T-helper 17 cell (primary cell): ENCODE results near the gene RAB6A. TPM values are rescaled to one million over a fixed set of nuclear protein-coding genes. Genes with fewer than 3 reads are reported as not detected.
A peak's percentile ranks its signal among the peaks of the same experiment; 100 is the strongest.

Experiments
- ATAC-seq: fragments of 150-1000 bp; cut with Tn5 transposase; 2 replicates; pipeline ENCODE4 v1.10.0; 2021; ENCODE audit warnings: mild to moderate bottlenecking, moderate library complexity
- DNase-seq, 3 donors: peaks; one replicate each; pipeline versions ENCODE4 v3.0.0 to v3.0.0-alpha.2; 2020 to 2021
- H3K9me3 ChIP-seq: one replicate; pipeline ENCODE4 v1.7.0; 2013; ENCODE audit warnings: low read length, mild to moderate bottlenecking; ENCODE audit not compliant: control insufficient read depth, poor library complexity, severe bottlenecking
- H3K27ac Mint-ChIP-seq: one replicate; pipeline ENCODE4 v1.8.0; 2022; ENCODE audit warnings: mild to moderate bottlenecking, moderate library complexity, mixed read lengths
- H3K27me3 Mint-ChIP-seq: one replicate; pipeline ENCODE4 v1.8.0; 2022; ENCODE audit warnings: mixed read lengths
- H3K36me3 Mint-ChIP-seq: one replicate; pipeline ENCODE4 v1.8.0; 2022; ENCODE audit warnings: low read depth, mixed read lengths
- H3K4me1 Mint-ChIP-seq: one replicate; pipeline ENCODE4 v1.8.0; 2022; ENCODE audit warnings: mild to moderate bottlenecking, mixed read lengths
- H3K4me3 Mint-ChIP-seq: one replicate; pipeline ENCODE4 v1.8.0; 2022; ENCODE audit warnings: mild to moderate bottlenecking, moderate library complexity, mixed read lengths
- total RNA-seq, 4 donors: library from RNA in 2 of 4; stranded (reverse) in 2 of 4; gene quantifications; one replicate each; pipeline ENCODE4 v1.2.3 and lab custom pipeline; 2022 to 2026

Gene RAB6A
- total RNA-seq, 2 donors from 2014 or later = 63.8 to 70.3 TPM

DNA sequence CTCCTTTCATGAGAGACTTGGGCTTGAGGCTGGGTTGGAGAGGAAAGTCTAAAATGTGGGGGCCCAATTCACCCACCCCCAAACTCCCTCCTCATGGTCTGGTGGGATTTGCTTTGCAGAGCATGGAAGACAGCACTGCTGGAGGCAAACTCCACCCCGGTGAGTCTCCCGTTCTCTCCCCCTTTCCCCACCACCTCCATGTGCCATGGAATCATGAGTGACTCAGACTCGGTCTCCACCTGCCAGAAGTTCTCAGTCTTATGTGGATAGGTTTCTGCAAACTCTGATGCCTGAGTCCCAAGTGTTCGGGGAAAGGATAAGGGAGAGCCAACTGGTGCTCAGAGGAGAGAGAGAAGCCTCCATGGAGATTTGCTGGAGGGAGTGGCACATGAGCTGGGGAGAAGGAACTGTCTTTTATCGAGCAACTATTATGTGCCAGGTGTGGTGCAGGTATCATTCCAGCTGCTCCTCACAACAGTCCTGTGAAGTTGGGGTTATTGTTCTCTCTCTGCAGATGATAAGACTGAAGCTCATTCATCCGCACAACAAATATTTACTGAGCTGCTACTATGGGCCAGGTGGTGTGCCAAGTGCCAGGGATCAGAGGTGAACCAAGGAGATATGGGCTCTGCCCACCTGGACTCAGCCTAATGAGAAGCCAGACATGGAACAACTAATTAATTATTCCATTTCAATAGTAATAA lies 107.9 kb downstream of the RAB6A start:
- ATAC-seq (no peak), DNase-seq (no peak)
- no peaks in the 10 kb centered on the region for H3K27me3 Mint-ChIP-seq
- H3K9me3 ChIP-seq = no peaks in the 10 kb centered on the region
- no peaks in the 10 kb centered on the region for H3K36me3 Mint-ChIP-seq
- H3K4me1 Mint-ChIP-seq = peaks cover 7% of the 10 kb centered on the region
- H3K27ac Mint-ChIP-seq = peak overlapping the region; percentile 29
- no peak overlapping the region for H3K4me3 Mint-ChIP-seq

DNA sequence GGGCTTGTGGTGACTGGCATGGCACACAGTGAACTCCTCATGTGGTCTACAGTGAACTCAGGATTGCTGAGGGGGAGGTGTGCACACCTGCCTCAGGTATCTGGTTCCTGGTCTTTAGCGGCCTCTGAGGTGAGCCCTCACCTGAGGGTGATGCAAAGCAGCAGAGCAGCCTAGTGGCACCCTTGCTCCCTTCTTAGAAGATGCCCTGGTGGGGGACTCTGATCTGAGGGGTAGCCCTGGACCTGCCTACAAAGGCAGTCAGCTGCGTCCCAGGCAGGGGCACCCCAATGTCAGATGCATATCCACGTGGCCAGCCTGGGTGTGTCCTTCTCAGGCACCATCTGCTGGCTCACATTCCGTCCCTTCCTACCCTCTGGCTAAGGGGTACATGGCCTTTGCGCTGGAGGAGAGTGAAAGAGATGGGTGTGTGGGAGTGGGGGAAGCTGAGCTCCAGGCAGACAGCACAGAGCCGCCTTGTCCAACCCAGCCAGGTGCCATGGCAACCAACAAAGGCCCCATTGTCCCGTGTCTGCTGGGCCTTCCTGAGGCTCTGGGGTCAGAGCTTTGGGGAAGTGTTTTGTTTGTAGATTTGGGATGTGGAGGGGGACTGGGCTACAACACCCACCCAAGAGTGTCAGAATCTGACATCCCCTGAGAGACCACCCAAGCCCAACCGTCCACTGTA lies 108.7 kb downstream of the RAB6A start:
- no peak for ATAC-seq
- H3K27me3 Mint-ChIP-seq = no peaks in the 10 kb centered on the region
- H3K27ac Mint-ChIP-seq = no peak overlapping the region
- peaks cover 14% of the 10 kb centered on the region for H3K4me1 Mint-ChIP-seq
- H3K36me3 Mint-ChIP-seq = no peaks in the 10 kb centered on the region
- no peak overlapping the region for H3K4me3 Mint-ChIP-seq
- no peaks in the 10 kb centered on the region for H3K9me3 ChIP-seq
- no peak for DNase-seq

DNA sequence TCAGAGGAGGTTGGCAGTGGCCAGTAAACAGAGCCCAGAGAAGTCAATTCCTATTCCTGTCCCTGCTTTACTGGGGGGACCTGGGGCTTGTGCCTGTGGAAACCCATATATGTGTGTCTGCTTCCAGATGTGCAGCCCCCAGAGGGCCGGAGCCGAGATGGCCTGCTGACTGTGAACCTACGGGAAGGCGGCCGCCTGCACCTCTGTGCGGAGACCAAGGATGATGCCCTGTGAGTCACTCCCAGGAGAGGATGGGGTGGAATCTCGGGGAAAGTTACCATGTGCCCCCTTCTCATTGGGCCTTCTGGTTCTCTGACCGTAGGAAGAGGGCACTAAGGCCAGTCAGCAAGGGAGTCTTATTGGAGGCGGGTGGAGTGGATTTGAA lies 109.2 kb downstream of the RAB6A start:
- Mint-ChIP-seq H3K36me3 (no peaks in the 10 kb centered on the region), H3K27me3 (no peaks in the 10 kb centered on the region), H3K4me3 (no peak overlapping the region), H3K4me1 (peaks cover 19% of the 10 kb centered on the region), H3K27ac (no peak overlapping the region)
- ATAC-seq (no peak), DNase-seq (no peak)
- no peaks in the 10 kb centered on the region for H3K9me3 ChIP-seq

DNA sequence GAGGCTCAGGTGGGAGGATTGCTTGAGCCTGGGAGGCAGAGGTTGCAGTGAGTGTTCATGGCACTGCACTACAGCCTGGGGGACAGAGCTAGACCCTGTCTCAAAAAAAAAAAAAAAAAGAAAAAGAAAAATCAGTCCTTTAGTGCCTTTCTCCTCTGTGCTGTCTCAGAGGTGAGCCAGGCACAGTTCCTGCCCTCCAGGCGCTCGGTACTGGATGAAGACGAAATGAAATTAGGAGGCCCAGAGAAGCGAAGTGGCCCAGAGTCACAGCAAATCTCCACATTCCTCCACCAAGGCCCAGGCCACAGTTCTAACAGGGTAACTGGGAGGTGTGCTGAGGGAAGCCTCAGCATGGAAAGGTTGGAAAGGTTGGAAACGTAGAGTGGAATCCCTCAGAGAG lies 109.6 kb downstream of the RAB6A start:
- no peak for ATAC-seq
- Mint-ChIP-seq H3K4me3 (no peak overlapping the region), H3K27me3 (no peaks in the 10 kb centered on the region), H3K27ac (no peak overlapping the region), H3K4me1 (peaks cover 19% of the 10 kb centered on the region), H3K36me3 (no peaks in the 10 kb centered on the region)
- H3K9me3 ChIP-seq = no peaks in the 10 kb centered on the region
- DNase-seq = no peak

DNA sequence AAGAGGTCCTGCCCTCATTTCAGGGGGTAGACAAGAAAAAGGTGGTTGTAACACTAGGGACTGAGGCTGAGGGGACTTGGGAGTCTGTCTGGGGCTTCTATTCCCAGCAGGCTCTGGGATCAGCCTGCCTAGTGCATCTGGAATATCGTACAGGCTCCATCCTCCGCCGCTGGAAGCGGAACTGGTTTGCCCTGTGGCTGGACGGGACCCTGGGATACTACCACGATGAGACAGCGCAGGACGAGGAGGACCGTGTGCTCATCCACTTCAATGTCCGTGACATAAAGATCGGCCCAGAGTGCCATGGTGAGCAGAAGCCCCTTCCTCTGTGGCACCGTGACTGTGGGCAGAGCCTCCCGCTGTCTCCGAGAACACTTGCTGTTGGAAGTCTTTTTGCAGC lies 110.5 kb downstream of the RAB6A start:
- Mint-ChIP-seq H3K27me3 (no peaks in the 10 kb centered on the region), H3K36me3 (no peaks in the 10 kb centered on the region), H3K4me1 (peaks cover 23% of the 10 kb centered on the region), H3K27ac (peak overlapping the region; percentile 77), H3K4me3 (no peak overlapping the region)
- DNase-seq (no peak), ATAC-seq (no peak)
- H3K9me3 ChIP-seq = no peaks in the 10 kb centered on the region

DNA sequence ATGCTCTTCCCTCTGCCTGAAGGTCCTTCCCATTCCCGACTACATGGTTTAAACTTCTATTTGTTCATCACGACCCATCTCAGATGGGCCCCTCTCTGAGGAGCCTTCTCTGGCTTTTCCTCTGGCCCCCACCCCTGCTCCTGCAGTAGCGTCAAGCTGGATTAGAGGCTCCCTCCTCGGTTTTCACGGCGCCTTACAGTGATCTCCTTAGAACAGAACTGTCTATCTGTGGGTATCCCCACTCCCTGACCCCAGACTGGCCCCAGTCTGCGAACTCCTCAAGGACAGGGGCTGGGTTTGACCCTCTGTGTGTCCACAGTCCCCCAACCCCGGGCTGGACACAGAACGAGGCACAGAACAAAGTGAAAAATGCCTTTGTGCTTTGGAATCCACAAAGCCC lies 111.7 kb downstream of the RAB6A start:
- Mint-ChIP-seq H3K4me1 (peaks cover 23% of the 10 kb centered on the region), H3K27ac (peak overlapping the region; percentile 77), H3K4me3 (peak overlapping the region; percentile 78), H3K36me3 (no peaks in the 10 kb centered on the region), H3K27me3 (no peaks in the 10 kb centered on the region)
- no peak for ATAC-seq
- DNase-seq = no peak
- H3K9me3 ChIP-seq = no peaks in the 10 kb centered on the region

DNA sequence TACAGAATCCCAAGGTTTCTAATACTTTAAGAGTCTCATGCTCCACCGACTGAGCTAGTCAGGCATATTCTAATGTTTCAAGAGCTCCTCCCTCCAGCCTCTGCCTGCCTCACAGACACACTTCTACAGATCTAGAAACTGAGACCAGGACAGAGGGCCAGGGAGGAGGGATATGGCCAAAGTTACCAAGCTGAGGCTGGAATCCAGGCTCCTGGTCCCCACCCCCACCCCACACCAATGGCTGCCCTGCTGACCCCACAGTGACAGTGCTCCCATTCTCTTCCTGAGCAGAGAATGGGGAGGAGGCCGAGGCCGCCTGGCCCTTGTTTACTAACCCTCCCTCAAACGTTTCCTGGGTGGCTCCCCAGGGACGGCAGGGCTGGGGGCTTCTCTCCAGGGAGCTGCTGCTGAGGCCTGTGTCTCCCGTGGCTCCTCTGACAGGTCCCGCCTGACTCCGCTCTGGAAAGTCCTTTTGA lies 112.3 kb downstream of the RAB6A start:
- Mint-ChIP-seq H3K36me3 (no peaks in the 10 kb centered on the region), H3K4me1 (peaks cover 23% of the 10 kb centered on the region), H3K4me3 (peak overlapping the region; percentile 78), H3K27me3 (no peaks in the 10 kb centered on the region), H3K27ac (peak overlapping the region; percentile 77)
- DNase-seq (no peak), ATAC-seq (no peak)
- H3K9me3 ChIP-seq = no peaks in the 10 kb centered on the region

DNA sequence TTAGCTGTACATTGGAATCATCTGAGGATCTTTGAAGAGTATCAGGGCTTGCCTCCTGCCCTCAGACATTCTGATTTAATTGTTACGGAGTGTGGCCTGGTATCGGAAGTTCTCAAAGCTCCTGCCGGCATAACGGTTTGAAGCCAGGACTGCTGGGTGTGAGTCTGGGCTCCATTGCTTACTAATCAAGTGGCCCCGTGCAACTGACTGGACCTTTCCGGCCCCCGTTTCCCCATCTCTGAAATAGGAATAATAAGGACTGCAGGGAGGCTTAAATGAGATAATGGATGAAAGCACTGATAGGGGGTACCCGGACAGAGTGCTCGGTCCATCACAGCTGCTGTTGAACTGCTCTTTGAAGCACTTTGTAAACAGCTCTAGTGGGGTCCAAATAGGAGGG lies 112.8 kb downstream of the RAB6A start:
- H3K9me3 ChIP-seq = no peaks in the 10 kb centered on the region
- no peaks in the 10 kb centered on the region for H3K36me3 Mint-ChIP-seq
- no peaks in the 10 kb centered on the region for H3K27me3 Mint-ChIP-seq
- H3K4me1 Mint-ChIP-seq = peaks cover 23% of the 10 kb centered on the region
- H3K27ac Mint-ChIP-seq = no peak overlapping the region
- peak overlapping the region; percentile 89 for H3K4me3 Mint-ChIP-seq
- DNase-seq (no peak), ATAC-seq (no peak)

DNA sequence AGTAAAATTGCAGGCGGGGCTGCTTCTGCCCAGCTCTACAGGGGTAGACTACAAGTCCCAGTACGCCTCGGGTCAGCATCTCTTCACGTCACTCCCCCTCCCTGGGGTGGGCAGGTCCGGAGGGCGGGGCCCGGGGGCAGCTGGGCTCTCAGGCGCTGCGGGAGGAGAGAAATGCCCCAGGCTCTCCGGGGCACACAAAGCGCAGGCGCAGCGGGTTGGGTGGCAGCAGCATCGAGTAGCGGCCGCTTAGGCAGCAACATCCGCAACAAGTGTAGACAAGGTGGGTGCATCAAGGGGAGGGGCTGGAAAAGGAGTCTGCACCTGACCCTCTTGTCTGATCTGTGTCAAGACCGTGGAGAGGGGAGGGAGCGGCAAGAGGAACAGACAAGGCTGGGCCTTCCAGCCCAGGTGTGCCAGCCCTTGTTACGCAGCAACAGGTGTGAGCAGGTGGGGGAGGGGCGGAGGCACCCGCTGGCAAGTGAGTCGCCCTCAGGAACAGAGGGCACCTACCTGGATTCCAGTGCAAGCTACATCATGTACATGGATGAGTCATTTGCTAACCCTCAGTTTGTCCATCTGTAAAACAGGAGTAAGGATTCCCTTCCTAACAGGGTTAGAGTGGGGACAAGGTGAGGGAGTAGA lies 113.3 kb downstream of the RAB6A start:
- H3K36me3 Mint-ChIP-seq = no peaks in the 10 kb centered on the region
- no peak overlapping the region for H3K27ac Mint-ChIP-seq
- ATAC-seq (peak; percentile 99), DNase-seq (peak; percentile 84 to 90 (median 85))
- no peaks in the 10 kb centered on the region for H3K27me3 Mint-ChIP-seq
- H3K4me1 Mint-ChIP-seq = peaks cover 23% of the 10 kb centered on the region
- H3K9me3 ChIP-seq = no peaks in the 10 kb centered on the region
- H3K4me3 Mint-ChIP-seq = peak overlapping the region; percentile 89

DNA sequence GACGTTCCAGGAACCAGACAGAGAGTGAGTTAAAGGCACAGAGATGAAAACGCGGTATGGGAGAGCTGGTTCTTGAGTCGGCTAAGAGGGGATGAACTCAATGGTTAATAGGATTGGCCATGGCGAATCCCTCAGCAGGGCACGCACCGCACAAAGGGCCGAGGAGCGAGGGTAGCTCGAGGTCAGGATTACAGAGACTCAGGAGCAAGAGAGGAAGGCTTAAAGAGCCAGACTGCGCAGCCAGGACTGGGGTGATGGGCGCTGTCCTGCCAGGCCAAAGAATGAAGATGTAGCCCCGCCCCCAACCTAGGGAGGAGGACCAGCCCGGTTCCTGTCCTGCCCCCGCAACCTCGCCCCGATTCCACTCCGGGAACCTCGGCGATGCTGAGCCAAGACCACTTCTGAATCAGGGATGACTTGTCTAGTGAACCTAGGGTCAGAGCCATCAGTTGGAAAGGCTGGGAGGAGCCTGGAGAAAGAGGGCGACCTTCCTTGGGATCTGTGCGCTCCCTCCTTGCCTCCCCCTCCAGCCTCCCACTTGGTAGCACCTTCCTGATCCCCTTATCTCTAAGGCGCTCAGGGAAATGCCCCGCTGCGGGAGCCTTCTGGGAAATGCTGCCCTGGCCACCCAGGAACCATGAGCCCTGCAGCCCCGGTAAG lies 114.8 kb downstream of the RAB6A start, which contains the start of gene PLEKHB1:
Gene PLEKHB1, plus strand, starts transcription at position 610 of the 660 bp plus-strand sequence. Its CDS starts 28 bp downstream, at position 638.
- H3K27me3 Mint-ChIP-seq = no peaks in the 10 kb centered on the region
- ATAC-seq (no peak), DNase-seq (no peak)
- peaks cover 23% of the 10 kb centered on the region for H3K4me1 Mint-ChIP-seq
- no peaks in the 10 kb centered on the region for H3K36me3 Mint-ChIP-seq
- H3K4me3 Mint-ChIP-seq = peak within 1 kb of the TSS; percentile 89
- no peak within 1 kb of the TSS for H3K27ac Mint-ChIP-seq
- H3K9me3 ChIP-seq = no peaks in the 10 kb centered on the region

DNA sequence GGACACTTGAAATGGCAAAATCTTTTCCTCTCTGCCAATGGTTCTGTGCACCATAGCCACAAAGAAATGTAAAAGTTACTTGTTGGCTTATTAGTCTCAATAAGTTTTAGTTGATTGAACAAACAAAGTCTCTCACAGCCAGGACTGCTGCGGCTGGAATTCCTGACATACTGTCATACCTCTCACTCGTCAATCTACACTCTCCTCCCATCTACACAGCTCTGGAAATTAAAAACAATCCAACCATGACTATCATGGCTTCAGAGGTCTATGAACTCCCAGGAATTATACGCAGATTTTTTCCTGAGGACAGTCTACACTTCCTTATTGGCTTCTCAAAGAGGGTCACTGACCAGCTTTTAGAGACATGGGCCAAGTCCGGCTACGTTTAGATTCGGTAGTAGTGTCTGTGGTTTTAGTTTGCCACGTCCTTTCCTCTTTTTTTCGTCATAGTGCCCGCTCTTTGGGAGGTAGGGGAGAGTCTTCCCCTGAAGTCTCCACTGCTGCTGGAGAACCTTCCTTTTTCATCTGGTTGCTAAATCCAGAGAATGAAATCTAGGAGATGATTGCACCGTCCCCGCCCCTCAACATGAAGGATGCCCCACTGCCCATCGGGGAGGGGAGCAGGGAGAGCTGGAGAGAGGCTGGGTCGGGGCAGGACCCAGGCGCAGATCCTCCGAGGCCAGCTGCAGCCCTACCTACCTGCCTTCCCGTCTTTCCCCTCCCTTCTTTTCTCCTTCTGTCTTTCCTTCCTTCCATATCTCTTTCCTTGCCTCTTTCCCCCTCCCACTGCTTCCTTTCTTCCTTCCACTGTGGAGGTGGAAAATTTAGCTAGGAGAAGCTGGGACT lies 115.5 kb downstream of the RAB6A start:
- DNase-seq = no peak
- Mint-ChIP-seq H3K27me3 (peaks cover 3% of the 10 kb centered on the region), H3K4me1 (peaks cover 24% of the 10 kb centered on the region), H3K36me3 (no peaks in the 10 kb centered on the region), H3K27ac (no peak overlapping the region), H3K4me3 (no peak overlapping the region)
- no peak for ATAC-seq
- H3K9me3 ChIP-seq = no peaks in the 10 kb centered on the region

DNA sequence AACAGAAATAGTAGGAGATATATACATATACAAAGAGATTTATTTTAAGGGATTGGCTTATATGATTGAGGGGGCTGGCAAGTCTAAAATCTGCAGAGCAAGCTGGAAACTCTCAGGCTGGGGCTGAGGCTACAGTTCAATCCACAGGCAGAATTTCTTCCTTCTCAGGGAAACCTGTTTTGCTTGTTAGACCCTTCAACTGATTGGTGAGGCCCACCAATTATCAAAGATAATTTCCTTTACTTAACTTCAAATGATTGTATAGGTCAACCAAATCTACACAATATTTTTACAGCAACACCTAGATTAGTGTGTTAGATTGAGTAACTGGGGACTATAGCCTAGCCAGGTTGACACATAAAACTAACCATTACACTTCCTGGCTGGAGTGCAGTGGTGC lies 119.2 kb downstream of the RAB6A start:
- Mint-ChIP-seq H3K4me3 (no peak overlapping the region), H3K36me3 (no peaks in the 10 kb centered on the region), H3K27me3 (peaks cover 6% of the 10 kb centered on the region), H3K4me1 (peaks cover 7% of the 10 kb centered on the region), H3K27ac (no peak overlapping the region)
- DNase-seq (no peak), ATAC-seq (no peak)
- no peaks in the 10 kb centered on the region for H3K9me3 ChIP-seq
